A673 (cell line): ENCODE results near the gene ZNF646. TPM values are rescaled to one million over a fixed set of nuclear protein-coding genes. Genes with fewer than 3 reads are reported as not detected.
"Not testable (repeated sequence)": the region's sequence is repeated elsewhere in the genome, so short reads cannot be mapped to it uniquely, and the experiment has no call there.

Source experiments
- BruUV-seq: library from RNA; stranded (reverse); fragments of 400-500 nt; replicated peaks from 2 replicates; lab custom pipeline; 2021; lab: Mats Ljungman, UMichigan
- CTCF ChIA-PET: fragments of 300-600 bp; sonication (Branson Sonifier 250); formaldehyde crosslinking; loops from one replicate; lab custom pipeline; 2022; ENCODE audit warnings: antibody characterized with exemption; lab: Charles Lee
- POLR2A ChIA-PET: fragments of 300-600 bp; sonication (Branson Sonifier 250); formaldehyde crosslinking; loops from one replicate; lab custom pipeline; 2022; ENCODE audit warnings: antibody characterized with exemption; ENCODE audit not compliant: low non-redundant PET; lab: Charles Lee
- DNase-seq: peaks from one replicate; pipeline ENCODE4 v3.0.0-alpha.2; 2015; ENCODE audit warnings: low spot score
- H3K27ac ChIP-seq: fragments of 200-600 bp; sonication (generic); 2 replicates; pipeline ENCODE4 v1.5.1; 2016; ENCODE audit warnings: mixed run types, low read depth, mild to moderate bottlenecking, mixed read lengths, antibody characterized with exemption, low read length; ENCODE audit not compliant: poor library complexity, severe bottlenecking
- H3K27me3 ChIP-seq: fragments of 200-600 bp; sonication (generic); replicated peaks from 2 replicates; pipeline ENCODE4 v1.6.1; 2017; ENCODE audit warnings: mixed run types, low read depth, mild to moderate bottlenecking, mixed read lengths, antibody characterized with exemption, low read length; ENCODE audit not compliant: insufficient read depth, poor library complexity
- H3K36me3 ChIP-seq: fragments of 200-600 bp; sonication (generic); 2 replicates; pipeline ENCODE4 v1.6.1; 2016; ENCODE audit warnings: mixed run types, mild to moderate bottlenecking, mixed read lengths, antibody characterized with exemption, low read length; ENCODE audit not compliant: insufficient read depth, poor library complexity, severe bottlenecking
- H3K4me1 ChIP-seq: fragments of 200-600 bp; sonication (generic); 2 replicates; pipeline ENCODE4 v1.6.1; 2017; ENCODE audit warnings: mixed run types, mild to moderate bottlenecking, mixed read lengths, antibody characterized with exemption, low read length; ENCODE audit not compliant: insufficient read depth, poor library complexity, severe bottlenecking
- H3K4me3 ChIP-seq: fragments of 200-600 bp; sonication (generic); 2 replicates; pipeline ENCODE4 v1.5.1; 2016; ENCODE audit warnings: low read depth, mixed run types, mild to moderate bottlenecking, mixed read lengths, low read length; ENCODE audit not compliant: poor library complexity, severe bottlenecking
- H3K9me3 ChIP-seq: fragments of 200-600 bp; sonication (generic); 2 replicates; pipeline ENCODE4 v1.6.1; 2016; ENCODE audit warnings: mixed run types, low read depth, mild to moderate bottlenecking, mixed read lengths, antibody characterized with exemption, low read length; ENCODE audit not compliant: poor library complexity, severe bottlenecking
- CTCF ChIP-seq: fragments of 300-800, 200-600 bp; sonication (generic); conservative IDR thresholded peaks from 2 replicates; pipeline ENCODE4 v1.5.1; 2017; ENCODE audit warnings: low read depth, mild to moderate bottlenecking, antibody characterized with exemption, low read length, moderate library complexity, mixed read lengths
- EZH2 ChIP-seq: fragments of 200-600 bp; sonication (generic); IDR thresholded peaks from 2 replicates; pipeline ENCODE4 v1.6.1; 2017; ENCODE audit warnings: borderline replicate concordance, low read depth, mild to moderate bottlenecking, mixed read lengths, antibody characterized with exemption, low read length; ENCODE audit not compliant: poor library complexity, severe bottlenecking
- intact Hi-C: fragments of 100-400 bp; cut with micrococcal nuclease; formaldehyde crosslinking; loops from one replicate; pipeline ENCODE4 v1.10.0; 2022; ENCODE audit not compliant: unreplicated experiment
- total RNA-seq: library from RNA; stranded (reverse); gene quantifications from 2 replicates; pipeline ENCODE4 v1.2.3, GENCODE V29; 2021

ZNF646 gene
- total RNA-seq, 1 experiment from 2014 or later, result 26.6 TPM

- Histone ChIP-seq H3K9me3 (no peaks in the 10 kb centered on the region), H3K27me3 (no peaks in the 10 kb centered on the region), H3K27ac (no peak overlapping the region), H3K4me1 (no peaks in the 10 kb centered on the region), H3K36me3 (no peaks in the 10 kb centered on the region), H3K4me3 (no peak overlapping the region)
- BruUV-seq, result no TSS peak
- CTCF ChIA-PET, result no interaction called here
- no peak for TF ChIP-seq CTCF
- no peak for TF ChIP-seq EZH2
- no peak for DNase-seq
- POLR2A ChIA-PET, result no interaction called here
- intact Hi-C loops, result loop anchor here (10.0 kb wide), 1 partner anchor 145 kb away; the partner anchor contains the start of gene SETD1A
These were observed 25.8 kb downstream of the ZNF646 start for GRCh38 chr16:31099860-31100638.

- H3K36me3 ChIP-seq, POLR2A ChIA-PET, CTCF ChIA-PET, H3K27me3 ChIP-seq, BruUV-seq, H3K27ac ChIP-seq, H3K4me1 ChIP-seq, intact Hi-C loops, DNase-seq, H3K4me3 ChIP-seq, H3K9me3 ChIP-seq: not testable (repeated sequence)
These were observed 26.8 kb downstream of the ZNF646 start for GRCh38 chr16:31100876-31101641.

GRCh38 chr16:31105677-31106213, 31.5 kb downstream of the ZNF646 start:
- Histone ChIP-seq H3K4me1 (peaks cover 13% of the 10 kb centered on the region), H3K27ac (peak overlapping the region; percentile 30), H3K4me3 (no peak overlapping the region), H3K36me3 (peaks cover 13% of the 10 kb centered on the region), H3K27me3 (no peaks in the 10 kb centered on the region), H3K9me3 (no peaks in the 10 kb centered on the region)
- CTCF ChIA-PET, result no interaction called here
- TF ChIP-seq EZH2 (no peak), CTCF (peak; percentile 75)
- intact Hi-C loops, result no loop called here
- POLR2A ChIA-PET, result no interaction called here
- DNase-seq, result peak; percentile 54
- BruUV-seq, result no TSS peak
